Tibial artery (tissue), 4 donors: ENCODE results near the gene RXRA.

Experiments
- DNase-seq, 2 donors: peaks; one replicate each; pipeline ENCODE4 v3.0.0-alpha.2; 2019
- H3K27ac ChIP-seq, 2 donors: fragments of 200-600 bp; sonication (generic) in 1 of 2; 1 replicate in 1 of 2; 2 replicates in 1 of 2; pipeline ENCODE4 v1.5.1; 2018 to 2019; ENCODE audit warnings: mild to moderate bottlenecking in 1 of 2
- H3K27me3 ChIP-seq, 2 donors: fragments of 200-600 bp; sonication (generic) in 1 of 2; one replicate each; pipeline versions ENCODE4 v1.5.1 to v1.6.0; 2016 to 2019
- H3K36me3 ChIP-seq, 3 donors: fragments of 200-600 bp; sonication (generic) in 2 of 3; one replicate each; pipeline ENCODE4 v1.5.1; 2016 to 2019; ENCODE audit warnings: mild to moderate bottlenecking in 2 of 3
- H3K4me1 ChIP-seq, 4 donors: fragments of 200-600 bp; sonication (generic) in 2 of 4; 1 replicate in 3 of 4; 2 replicates in 1 of 4; pipeline ENCODE4 v1.5.1; 2016 to 2019
- H3K4me3 ChIP-seq, 2 donors: fragments of 200-600 bp; sonication (generic) in 1 of 2; 1 replicate in 1 of 2; 2 replicates in 1 of 2; pipeline ENCODE4 v1.5.1; 2018 to 2019; ENCODE audit warnings: mild to moderate bottlenecking in 2 of 2
- H3K9me3 ChIP-seq, 3 donors: fragments of 200-600 bp; sonication (generic) in 1 of 3; one replicate each; pipeline ENCODE4 v1.5.1; 2016 to 2019
- intact Hi-C: fragments of 100-400 bp; cut with DNase I; formaldehyde crosslinking; loops from one replicate; pipeline ENCODE4 v1.15.0; 2023; ENCODE audit warnings: low total_unique reads
- TF ChIP-seq, protein P1 (sequence below), 2 experiments: fragments of 200-600 bp in 1 of 2; fragments of 450-650 bp in 1 of 2; IDR thresholded peaks; one replicate each; pipeline ENCODE4 v1.5.1; 2017 to 2019; ENCODE audit warnings: antibody characterized with exemption in 2 of 2, mild to moderate bottlenecking in 1 of 2, moderate library complexity in 1 of 2

The RXRA gene

DNA sequence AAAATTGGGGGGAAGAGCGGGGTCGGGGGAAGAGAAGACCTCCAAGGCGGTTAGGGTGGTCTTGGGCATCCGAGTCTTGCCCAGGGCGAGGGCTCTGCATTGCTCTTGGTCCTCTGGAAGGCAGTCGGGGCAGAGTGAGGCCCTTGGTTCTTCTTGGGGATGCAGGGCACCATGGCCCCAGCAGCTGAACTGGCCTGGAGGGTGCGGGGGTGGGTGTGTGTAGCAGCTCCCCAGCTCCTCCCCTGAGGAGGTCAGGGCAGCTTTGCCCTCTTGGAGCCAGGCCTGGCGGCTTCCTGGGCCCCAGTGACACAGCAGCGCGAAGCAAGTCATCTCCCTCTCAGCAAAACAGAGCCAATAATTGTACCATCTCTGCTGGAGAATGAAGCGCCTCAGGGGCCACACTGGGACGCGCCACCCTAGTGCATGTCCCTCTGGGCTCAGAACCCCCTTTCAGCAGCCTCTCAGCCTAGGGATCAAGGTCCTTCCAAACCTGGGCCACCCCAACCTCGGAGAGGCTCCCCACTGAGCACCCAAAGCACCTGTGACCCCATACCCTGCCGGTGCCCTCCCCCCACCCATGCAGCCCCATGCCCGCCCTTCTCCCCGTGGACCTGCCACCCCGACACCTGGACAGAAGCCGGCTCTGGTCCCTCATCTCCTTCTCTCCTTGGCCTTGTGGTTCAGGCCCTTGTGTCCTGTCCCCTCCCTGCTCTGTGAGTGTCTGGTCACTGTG, 10.4 kb upstream of the RXRA start:
- Histone ChIP-seq H3K36me3 (no peaks in the 10 kb centered on the region), H3K9me3 (peaks cover under 1 to 16% (median 4%) of the 10 kb centered on the region in 3 donors), H3K27ac (no peak overlapping the region), H3K27me3 (peaks cover 0 to 10% of the 10 kb centered on the region in 2 donors), H3K4me1 (peaks cover 0 to 18% (median 8%) of the 10 kb centered on the region in 4 donors), H3K4me3 (no peak overlapping the region)
- TF ChIP-seq, protein P1, sequence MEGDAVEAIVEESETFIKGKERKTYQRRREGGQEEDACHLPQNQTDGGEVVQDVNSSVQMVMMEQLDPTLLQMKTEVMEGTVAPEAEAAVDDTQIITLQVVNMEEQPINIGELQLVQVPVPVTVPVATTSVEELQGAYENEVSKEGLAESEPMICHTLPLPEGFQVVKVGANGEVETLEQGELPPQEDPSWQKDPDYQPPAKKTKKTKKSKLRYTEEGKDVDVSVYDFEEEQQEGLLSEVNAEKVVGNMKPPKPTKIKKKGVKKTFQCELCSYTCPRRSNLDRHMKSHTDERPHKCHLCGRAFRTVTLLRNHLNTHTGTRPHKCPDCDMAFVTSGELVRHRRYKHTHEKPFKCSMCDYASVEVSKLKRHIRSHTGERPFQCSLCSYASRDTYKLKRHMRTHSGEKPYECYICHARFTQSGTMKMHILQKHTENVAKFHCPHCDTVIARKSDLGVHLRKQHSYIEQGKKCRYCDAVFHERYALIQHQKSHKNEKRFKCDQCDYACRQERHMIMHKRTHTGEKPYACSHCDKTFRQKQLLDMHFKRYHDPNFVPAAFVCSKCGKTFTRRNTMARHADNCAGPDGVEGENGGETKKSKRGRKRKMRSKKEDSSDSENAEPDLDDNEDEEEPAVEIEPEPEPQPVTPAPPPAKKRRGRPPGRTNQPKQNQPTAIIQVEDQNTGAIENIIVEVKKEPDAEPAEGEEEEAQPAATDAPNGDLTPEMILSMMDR (IDR thresholded peaks at IDR 0.05), result no peak
- peak in 1 of 2 donors; percentile 55 for DNase-seq
- intact Hi-C loops, result no loop called here

DNA sequence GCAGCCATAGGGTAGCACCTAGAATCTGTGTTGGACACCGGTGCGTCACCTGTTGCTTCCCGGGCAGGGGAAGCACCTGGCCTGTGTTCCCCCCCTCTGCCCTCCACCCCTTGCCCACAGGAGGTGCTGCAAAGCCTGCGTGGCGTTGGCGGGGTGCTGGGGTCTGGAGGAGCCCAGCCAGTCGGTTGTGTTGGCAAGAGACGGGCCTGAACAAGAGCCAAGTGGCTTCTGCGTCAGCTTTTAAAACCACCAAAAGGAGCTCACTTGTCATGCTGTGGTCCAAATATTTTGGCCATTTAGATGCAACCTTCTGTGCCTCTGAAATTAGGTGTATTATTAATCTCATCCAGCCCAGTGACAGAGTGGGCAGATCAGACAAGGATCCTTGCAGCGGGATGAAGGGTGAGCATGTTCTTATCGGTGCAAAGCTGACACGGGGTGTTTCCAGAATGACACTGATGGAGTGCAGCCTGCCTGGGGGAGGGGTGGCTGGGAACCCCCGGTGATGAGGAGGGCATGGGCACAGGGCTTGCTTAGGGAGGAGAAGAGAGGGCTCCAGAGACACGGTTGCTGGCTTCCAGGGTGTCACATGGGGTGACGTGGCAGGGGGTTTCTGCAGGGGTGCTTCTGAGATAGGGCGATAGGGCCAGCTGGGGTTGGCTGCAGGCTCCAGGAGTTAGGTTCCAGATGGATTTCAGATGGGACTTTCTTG, 9.7 kb upstream of the RXRA start:
- Histone ChIP-seq H3K27ac (no peak overlapping the region), H3K36me3 (no peaks in the 10 kb centered on the region), H3K4me1 (peaks cover 0 to 18% (median 8%) of the 10 kb centered on the region in 4 donors), H3K4me3 (no peak overlapping the region), H3K27me3 (peaks cover 0 to 10% of the 10 kb centered on the region in 2 donors), H3K9me3 (peaks cover 0 to 14% (median 4%) of the 10 kb centered on the region in 3 donors)
- TF ChIP-seq, protein P1 (IDR thresholded peaks at IDR 0.05), result no peak
- intact Hi-C loops, result no loop called here
- peak in 1 of 2 donors; percentile 74 for DNase-seq

DNA sequence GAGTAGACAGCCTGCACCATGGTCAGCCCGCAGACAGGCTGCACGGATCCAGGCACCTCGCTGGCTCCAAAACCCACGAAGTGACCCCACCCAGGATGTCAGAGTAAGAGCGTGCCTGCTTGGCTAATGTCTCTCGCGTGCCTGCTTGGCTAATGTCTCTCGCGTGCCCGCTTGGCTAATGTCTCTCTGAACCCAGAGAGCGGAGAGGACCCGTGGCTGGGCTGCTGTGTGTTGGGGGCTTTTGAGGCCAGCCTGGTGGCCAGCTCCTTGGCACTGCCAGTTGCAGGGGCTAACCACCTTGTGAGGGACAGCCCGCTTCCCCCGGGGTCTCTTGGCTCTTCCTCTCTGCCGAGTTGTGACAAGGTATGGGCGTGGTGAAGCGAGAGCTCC, 8.9 kb upstream of the RXRA start:
- peaks cover 0 to 10% (median 4%) of the 10 kb centered on the region in 3 donors for H3K9me3 ChIP-seq
- peak in 1 of 2 donors; percentile 31 for DNase-seq
- TF ChIP-seq, protein P1 (IDR thresholded peaks at IDR 0.05), result no peak
- H3K4me3 ChIP-seq, result no peak overlapping the region
- H3K27ac ChIP-seq, result no peak overlapping the region
- intact Hi-C loops, result no loop called here
- no peaks in the 10 kb centered on the region for H3K36me3 ChIP-seq
- H3K4me1 ChIP-seq, result peaks cover 0 to 18% (median 8%) of the 10 kb centered on the region in 4 donors
- peaks cover 0 to 10% of the 10 kb centered on the region in 2 donors for H3K27me3 ChIP-seq

DNA sequence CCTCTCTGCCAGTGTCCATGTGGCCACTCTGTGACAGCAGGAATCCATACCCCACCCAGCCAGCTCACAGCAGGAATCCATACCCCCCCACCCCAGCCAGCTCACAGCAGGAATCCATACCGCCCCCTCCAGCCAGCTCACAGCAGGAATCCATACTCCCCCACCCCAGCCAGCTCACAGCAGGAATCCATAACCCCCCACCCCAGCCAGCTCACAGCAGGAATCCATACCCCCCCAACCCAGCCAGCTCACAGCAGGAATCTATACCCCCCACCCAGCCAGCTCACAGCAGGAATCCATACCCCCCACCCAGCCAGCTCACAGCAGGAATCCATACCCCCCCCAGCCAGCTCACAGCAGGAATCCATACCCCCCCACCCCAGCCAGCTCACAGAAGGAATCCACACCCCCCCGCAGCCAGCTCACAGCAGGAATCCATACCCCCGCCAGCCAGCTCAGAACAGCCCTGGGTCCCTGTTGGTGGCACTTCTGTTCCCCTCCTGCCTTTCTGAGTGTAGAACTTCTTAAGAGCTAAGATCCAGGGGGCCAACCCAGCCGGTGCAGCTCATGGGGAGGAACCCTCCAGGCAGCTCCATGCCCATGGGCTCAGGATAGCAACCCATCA, 8.4 kb upstream of the RXRA start:
- peaks cover 0 to 10% of the 10 kb centered on the region in 2 donors for H3K27me3 ChIP-seq

DNA sequence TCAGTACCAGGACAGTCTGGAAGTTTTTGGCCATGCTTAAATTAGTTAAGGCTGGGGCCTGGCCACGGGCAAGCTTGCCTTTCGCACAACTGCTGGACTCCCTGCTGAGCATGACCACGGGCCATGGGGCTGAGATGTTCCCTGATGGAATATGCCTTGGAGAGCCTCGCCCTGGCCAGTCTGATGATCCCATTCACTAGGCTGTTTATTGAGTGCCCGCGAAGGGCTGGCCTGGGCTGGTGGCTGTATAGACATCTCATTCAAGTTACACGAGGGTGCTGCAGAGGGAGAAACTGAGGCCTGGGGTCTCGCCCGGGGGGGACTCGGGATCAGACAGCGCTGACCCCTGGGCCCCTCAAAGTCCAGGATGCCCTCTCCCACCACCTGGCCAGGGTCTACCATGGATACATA, 7.8 kb upstream of the RXRA start:
- H3K27ac ChIP-seq, result no peak overlapping the region
- peaks cover 0 to 10% of the 10 kb centered on the region in 2 donors for H3K27me3 ChIP-seq
- TF ChIP-seq, protein P1 (IDR thresholded peaks at IDR 0.05), result no peak
- H3K36me3 ChIP-seq, result no peaks in the 10 kb centered on the region
- DNase-seq, result peak in 1 of 2 donors; percentile 59
- no peaks in the 10 kb centered on the region for H3K9me3 ChIP-seq
- intact Hi-C loops, result no loop called here
- H3K4me3 ChIP-seq, result no peak overlapping the region
- peaks cover 0 to 25% (median 14%) of the 10 kb centered on the region in 4 donors for H3K4me1 ChIP-seq

More for the DNA sequence above, 8.4 kb upstream of the RXRA start:
- Histone ChIP-seq H3K36me3 (no peaks in the 10 kb centered on the region), H3K27ac (no peak overlapping the region), H3K4me3 (no peak overlapping the region), H3K9me3 (peaks cover 0 to 5% (median 4%) of the 10 kb centered on the region in 3 donors), H3K4me1 (peaks cover 0 to 19% (median 9%) of the 10 kb centered on the region in 4 donors)
- DNase-seq, result peak in 1 of 2 donors; percentile 45
- intact Hi-C loops, result no loop called here
- TF ChIP-seq, protein P1 (IDR thresholded peaks at IDR 0.05), result no peak
